Colonic mucosa (tissue), 4 donors: ENCODE measurements around the gene FAM83E. TPM values are rescaled to one million over a fixed set of nuclear protein-coding genes. Genes with fewer than 3 reads are reported as not detected.

ENCODE experiments used
- DNase-seq: peaks from one replicate; pipeline ENCODE4 v3.0.0-alpha.2; 2020
- H3K27ac ChIP-seq: fragments of 200-600 bp; one replicate; pipeline ENCODE4 v1.8.0; 2021
- H3K27me3 ChIP-seq: fragments of 200-600 bp; one replicate; pipeline ENCODE4 v1.8.0; 2021
- H3K36me3 ChIP-seq: fragments of 200-600 bp; one replicate; pipeline ENCODE4 v1.8.0; 2021
- H3K4me1 ChIP-seq: fragments of 200-600 bp; one replicate; pipeline ENCODE4 v1.8.0; 2021; ENCODE audit warnings: mild to moderate bottlenecking
- H3K4me3 ChIP-seq: fragments of 200-600 bp; one replicate; pipeline ENCODE4 v1.8.0; 2021
- H3K9ac ChIP-seq, 2 donors: one replicate each; pipeline ENCODE4 v1.7.0; 2013; ENCODE audit warnings: control low read depth in 2 of 2, low read depth in 2 of 2, low read length in 2 of 2
- H3K9me3 ChIP-seq: fragments of 200-600 bp; one replicate; pipeline ENCODE4 v1.8.0; 2021
- intact Hi-C: fragments of 100-400 bp; cut with DNase I; formaldehyde crosslinking; loops from one replicate; pipeline ENCODE4 v1.14.1; 2022
- total RNA-seq, 2 donors: library from RNA; stranded (reverse); fragmentation: NEBNext Ultra II Directional in 1 of 2; extraction: Animal tissue kit (Norgen Biotek cat#: 25700) in 1 of 2; gene quantifications; one replicate each; pipeline ENCODE4 v1.2.1, GENCODE V29; 2021
- TF ChIP-seq, protein P1 (sequence below): fragments of 200-600 bp; IDR thresholded peaks from one replicate; pipeline ENCODE4 v1.8.0; 2022; ENCODE audit warnings: antibody characterized with exemption, mild to moderate bottlenecking
- donor health status: healthy.
- donor health status: DM: no; HTN: no; CAD: no.
- donor health status: DM: no; HTN: no; CAD: no.

FAM83E gene
- total RNA-seq, 2 donors from 2014 or later, result 150 to 198 TPM

DNA sequence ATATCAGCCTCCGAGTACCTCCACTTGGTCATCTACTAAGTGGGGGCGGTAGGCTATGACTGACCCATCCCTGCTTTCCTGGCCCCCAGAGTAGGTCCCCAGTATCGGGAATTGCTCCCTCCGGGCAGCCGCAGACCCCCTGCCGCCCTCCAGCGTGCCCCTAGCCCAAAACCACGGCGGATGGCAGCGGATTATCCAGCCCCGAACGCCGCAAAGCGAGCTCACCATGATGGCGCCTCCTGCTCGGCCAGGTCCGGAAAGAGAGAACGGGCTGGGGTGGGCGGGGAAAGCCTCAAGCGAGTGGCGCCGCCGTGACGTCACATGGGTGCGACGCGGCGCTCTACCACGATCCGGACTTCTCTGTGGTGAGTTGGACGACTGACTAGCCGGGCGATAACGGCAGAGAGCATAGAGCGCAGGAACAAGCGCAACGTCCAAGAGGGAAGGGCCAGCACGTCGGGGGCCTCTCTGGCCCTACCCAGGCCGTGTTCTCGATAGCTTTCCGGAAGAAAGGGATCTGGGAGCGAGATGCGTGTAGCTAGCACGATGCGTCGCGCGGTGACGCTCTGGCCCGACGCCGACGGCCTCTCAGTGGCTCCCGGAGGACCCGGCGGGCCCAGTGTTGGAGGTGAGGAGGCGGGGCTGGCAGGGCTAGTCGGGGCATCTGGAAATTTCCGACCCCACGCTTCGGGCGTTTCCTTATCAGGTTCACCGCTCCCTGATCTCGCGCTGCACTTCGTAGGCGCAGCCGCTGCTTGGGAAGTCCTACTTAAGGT, 4.2 kb upstream of the FAM83E start, which contains the start of the genes RPL18 and SPHK2:
TSS of gene RPL18 (minus strand) at position 263 of the 776 bp plus-strand sequence. CDS start at position 228, 35 bp downstream.
TSS of gene SPHK2 (plus strand) at position 591 of the 776 bp plus-strand sequence. CDS start 1,009 bp downstream, outside the sequence.
- intact Hi-C loops, result loop anchor here (10.0 kb wide), 1 partner anchor 294 kb away; the partner anchor contains the start of gene EMP3
- Histone ChIP-seq H3K9ac (peak within 1 kb of the TSS; percentile 81 to 100), H3K4me1 (peaks cover 17% of the 10 kb centered on the region), H3K27ac (peak within 1 kb of the TSS; percentile 93), H3K27me3 (no peaks in the 10 kb centered on the region), H3K4me3 (peak within 1 kb of the TSS; percentile 88), H3K36me3 (peaks cover 4% of the 10 kb centered on the region), H3K9me3 (no peaks in the 10 kb centered on the region)
- TF ChIP-seq, protein P1, sequence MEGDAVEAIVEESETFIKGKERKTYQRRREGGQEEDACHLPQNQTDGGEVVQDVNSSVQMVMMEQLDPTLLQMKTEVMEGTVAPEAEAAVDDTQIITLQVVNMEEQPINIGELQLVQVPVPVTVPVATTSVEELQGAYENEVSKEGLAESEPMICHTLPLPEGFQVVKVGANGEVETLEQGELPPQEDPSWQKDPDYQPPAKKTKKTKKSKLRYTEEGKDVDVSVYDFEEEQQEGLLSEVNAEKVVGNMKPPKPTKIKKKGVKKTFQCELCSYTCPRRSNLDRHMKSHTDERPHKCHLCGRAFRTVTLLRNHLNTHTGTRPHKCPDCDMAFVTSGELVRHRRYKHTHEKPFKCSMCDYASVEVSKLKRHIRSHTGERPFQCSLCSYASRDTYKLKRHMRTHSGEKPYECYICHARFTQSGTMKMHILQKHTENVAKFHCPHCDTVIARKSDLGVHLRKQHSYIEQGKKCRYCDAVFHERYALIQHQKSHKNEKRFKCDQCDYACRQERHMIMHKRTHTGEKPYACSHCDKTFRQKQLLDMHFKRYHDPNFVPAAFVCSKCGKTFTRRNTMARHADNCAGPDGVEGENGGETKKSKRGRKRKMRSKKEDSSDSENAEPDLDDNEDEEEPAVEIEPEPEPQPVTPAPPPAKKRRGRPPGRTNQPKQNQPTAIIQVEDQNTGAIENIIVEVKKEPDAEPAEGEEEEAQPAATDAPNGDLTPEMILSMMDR, result no peak
- DNase-seq, result peak; percentile 97

GRCh38 chr19:48618278-48618915, 3.5 kb upstream of the FAM83E start:
- Histone ChIP-seq H3K9me3 (no peaks in the 10 kb centered on the region), H3K27ac (peak overlapping the region; percentile 93), H3K9ac (peak overlapping the region; percentile 60 to 100), H3K4me3 (peak overlapping the region; percentile 88), H3K27me3 (no peaks in the 10 kb centered on the region), H3K4me1 (peaks cover 17% of the 10 kb centered on the region), H3K36me3 (peaks cover 4% of the 10 kb centered on the region)
- intact Hi-C loops, result loop anchor here (10.0 kb wide), 1 partner anchor 294 kb away; the partner anchor contains the start of gene EMP3
- peak; percentile 37 for DNase-seq
- TF ChIP-seq, protein P1, result no peak

DNA sequence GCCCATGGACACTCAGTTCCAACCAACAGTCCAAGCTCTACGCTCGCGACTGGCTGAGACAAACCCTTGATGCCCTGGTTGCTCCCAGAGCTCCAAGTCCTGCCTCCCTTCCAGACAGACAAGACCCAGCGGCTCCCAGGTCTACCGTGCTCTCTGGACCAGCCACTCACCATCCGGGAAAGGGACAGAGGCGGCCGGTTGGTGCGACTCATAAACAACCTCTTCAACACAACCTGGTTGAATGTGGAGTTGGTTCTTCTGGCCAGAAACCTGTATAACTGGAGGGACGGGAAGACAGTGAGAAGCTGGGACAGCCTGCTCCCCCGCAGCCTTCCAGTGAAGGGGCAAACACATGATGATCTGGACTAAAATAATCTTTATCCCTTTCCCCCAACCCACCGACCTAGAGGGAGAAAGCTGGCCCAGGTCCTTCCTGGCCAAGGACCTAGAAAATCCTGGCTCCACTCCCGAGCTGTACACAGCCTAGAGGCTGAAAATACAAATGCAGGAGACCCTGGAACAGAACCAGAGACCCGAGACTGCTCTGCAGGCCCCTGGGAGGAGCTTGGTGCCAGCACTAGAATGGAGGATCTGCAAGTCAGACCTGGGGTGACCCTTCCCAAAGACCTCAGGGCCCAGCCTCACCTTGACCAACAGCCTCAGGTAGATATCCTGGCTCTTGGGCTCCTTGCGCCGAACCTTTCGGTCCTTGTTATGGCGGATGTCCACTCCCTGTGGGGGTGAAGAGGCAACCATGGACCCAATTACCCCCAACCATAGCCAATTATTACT, 2.5 kb upstream of the FAM83E start:
- intact Hi-C loops, result loop anchor here (10.0 kb wide), 1 partner anchor 293 kb away; the partner anchor contains the start of gene EMP3
- TF ChIP-seq, protein P1, result no peak

GRCh38 chr19:48616491-48617056, 1.7 kb upstream of the FAM83E start:
- Histone ChIP-seq H3K4me1 (peaks cover 17% of the 10 kb centered on the region), H3K9ac (peak overlapping the region; percentile 45 to 100), H3K9me3 (no peaks in the 10 kb centered on the region), H3K36me3 (peaks cover 4% of the 10 kb centered on the region), H3K4me3 (peak overlapping the region; percentile 7), H3K27me3 (no peaks in the 10 kb centered on the region), H3K27ac (peak overlapping the region; percentile 93)
- intact Hi-C loops, result loop anchor here (10.0 kb wide), 1 partner anchor 292 kb away; the partner anchor contains the start of gene EMP3
- TF ChIP-seq, protein P1, result no peak
- peak; percentile 40 for DNase-seq

More for the DNA sequence above, 2.5 kb upstream of the FAM83E start:
- H3K27ac ChIP-seq, result peak overlapping the region; percentile 93
- H3K4me1 ChIP-seq, result peaks cover 17% of the 10 kb centered on the region
- peak overlapping the region; percentile 88 for H3K4me3 ChIP-seq
- peak; percentile 41 for DNase-seq
- no peaks in the 10 kb centered on the region for H3K9me3 ChIP-seq
- peaks cover 4% of the 10 kb centered on the region for H3K36me3 ChIP-seq
- peak overlapping the region; percentile 60 to 100 for H3K9ac ChIP-seq
- H3K27me3 ChIP-seq, result no peaks in the 10 kb centered on the region
